Colonic mucosa (tissue), 4 donors: ENCODE measurements around the gene NTM. TPM values are rescaled to one million over a fixed set of nuclear protein-coding genes. Genes with fewer than 3 reads are reported as not detected.

Experiments
- DNase-seq: peaks from one replicate; pipeline ENCODE4 v3.0.0-alpha.2; 2020
- H3K27ac ChIP-seq: fragments of 200-600 bp; one replicate; pipeline ENCODE4 v1.8.0; 2021
- H3K27me3 ChIP-seq: fragments of 200-600 bp; one replicate; pipeline ENCODE4 v1.8.0; 2021
- H3K36me3 ChIP-seq: fragments of 200-600 bp; one replicate; pipeline ENCODE4 v1.8.0; 2021
- H3K4me1 ChIP-seq: fragments of 200-600 bp; one replicate; pipeline ENCODE4 v1.8.0; 2021; ENCODE audit warnings: mild to moderate bottlenecking
- H3K4me3 ChIP-seq: fragments of 200-600 bp; one replicate; pipeline ENCODE4 v1.8.0; 2021
- H3K9ac ChIP-seq, 2 donors: one replicate each; pipeline ENCODE4 v1.7.0; 2013; ENCODE audit warnings: control low read depth in 2 of 2, low read depth in 2 of 2, low read length in 2 of 2
- H3K9me3 ChIP-seq: fragments of 200-600 bp; one replicate; pipeline ENCODE4 v1.8.0; 2021
- CTCF ChIP-seq: fragments of 200-600 bp; IDR thresholded peaks from one replicate; pipeline ENCODE4 v1.8.0; 2022; ENCODE audit warnings: antibody characterized with exemption, mild to moderate bottlenecking
- intact Hi-C: fragments of 100-400 bp; cut with DNase I; formaldehyde crosslinking; loops from one replicate; pipeline ENCODE4 v1.14.1; 2022
- total RNA-seq, 2 donors: library from RNA; stranded (reverse); fragmentation: NEBNext Ultra II Directional in 1 of 2; extraction: Animal tissue kit (Norgen Biotek cat#: 25700) in 1 of 2; gene quantifications; one replicate each; pipeline ENCODE4 v1.2.1, GENCODE V29; 2021
- donor health status: healthy.
- donor health status: DM: no; HTN: no; CAD: no.
- donor health status: DM: no; HTN: no; CAD: no.

NTM gene
- total RNA-seq, 2 donors from 2014 or later: 1.6 to 2.8 TPM

GRCh38 chr11:131776211-131776610 is 405.8 kb downstream of the NTM start:
- no peaks in the 10 kb centered on the region for H3K36me3 ChIP-seq
- intact Hi-C loops: no loop called here
- H3K27ac ChIP-seq: no peak overlapping the region
- no peak overlapping the region for H3K4me3 ChIP-seq
- no peaks in the 10 kb centered on the region for H3K4me1 ChIP-seq
- no peak overlapping the region for H3K9ac ChIP-seq
- H3K9me3 ChIP-seq: no peaks in the 10 kb centered on the region
- DNase-seq: no peak
- TF ChIP-seq CTCF: no peak
- H3K27me3 ChIP-seq: no peaks in the 10 kb centered on the region

GRCh38 chr11:131785801-131786200 is 415.4 kb downstream of the NTM start:
- intact Hi-C loops: no loop called here
- H3K27me3 ChIP-seq: no peaks in the 10 kb centered on the region
- H3K9ac ChIP-seq: no peak overlapping the region
- no peak overlapping the region for H3K27ac ChIP-seq
- H3K4me3 ChIP-seq: no peak overlapping the region
- DNase-seq: no peak
- H3K4me1 ChIP-seq: no peaks in the 10 kb centered on the region
- H3K9me3 ChIP-seq: no peaks in the 10 kb centered on the region
- no peak for TF ChIP-seq CTCF
- H3K36me3 ChIP-seq: no peaks in the 10 kb centered on the region

DNA sequence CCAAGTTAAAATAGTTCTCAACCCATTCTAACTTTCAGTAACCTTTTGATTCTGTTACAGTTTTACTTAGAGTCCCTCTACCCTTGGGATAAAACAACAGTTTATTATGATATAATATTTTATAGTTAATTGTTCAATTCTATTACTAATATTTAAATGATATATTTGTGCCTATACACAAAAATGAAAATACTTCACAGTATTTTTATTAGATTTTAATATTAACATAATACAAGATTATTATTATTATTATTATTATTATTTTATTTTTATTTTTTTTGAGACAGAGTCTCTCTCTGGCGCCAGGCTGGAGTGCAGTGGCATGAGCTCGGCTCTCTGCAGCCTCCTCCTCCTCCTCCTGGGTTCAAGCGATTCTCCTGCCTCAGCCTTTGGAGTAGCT is 416.7 kb downstream of the NTM start:
- no peaks in the 10 kb centered on the region for H3K9me3 ChIP-seq
- DNase-seq: no peak
- H3K4me3 ChIP-seq: no peak overlapping the region
- H3K27ac ChIP-seq: no peak overlapping the region
- H3K4me1 ChIP-seq: no peaks in the 10 kb centered on the region
- H3K27me3 ChIP-seq: no peaks in the 10 kb centered on the region
- no peak overlapping the region for H3K9ac ChIP-seq
- no peaks in the 10 kb centered on the region for H3K36me3 ChIP-seq
- intact Hi-C loops: no loop called here
- no peak for TF ChIP-seq CTCF

DNA sequence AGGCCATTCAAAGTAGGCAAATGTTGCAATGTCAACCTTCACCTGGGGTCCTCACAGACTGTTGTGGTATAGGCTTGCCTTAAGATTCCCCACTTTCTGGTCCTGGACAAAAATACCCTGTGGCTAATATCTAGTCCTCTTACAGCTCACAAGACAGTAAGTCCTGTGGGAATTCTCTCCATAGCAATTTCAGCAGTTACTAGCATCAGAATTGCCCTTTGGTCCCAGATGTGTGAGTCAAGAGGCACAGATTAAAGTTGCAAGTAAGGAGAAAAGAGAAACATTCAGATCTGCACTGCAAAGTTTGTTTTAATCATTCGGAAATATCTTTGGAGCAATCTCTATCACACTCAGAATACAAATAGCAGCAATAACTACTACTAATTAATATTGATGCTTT is 420.2 kb downstream of the NTM start:
- H3K4me1 ChIP-seq: no peaks in the 10 kb centered on the region
- H3K27me3 ChIP-seq: no peaks in the 10 kb centered on the region
- no peak for DNase-seq
- H3K9me3 ChIP-seq: no peaks in the 10 kb centered on the region
- intact Hi-C loops: no loop called here
- H3K9ac ChIP-seq: no peak overlapping the region
- H3K4me3 ChIP-seq: no peak overlapping the region
- no peak overlapping the region for H3K27ac ChIP-seq
- no peaks in the 10 kb centered on the region for H3K36me3 ChIP-seq
- TF ChIP-seq CTCF: no peak

DNA sequence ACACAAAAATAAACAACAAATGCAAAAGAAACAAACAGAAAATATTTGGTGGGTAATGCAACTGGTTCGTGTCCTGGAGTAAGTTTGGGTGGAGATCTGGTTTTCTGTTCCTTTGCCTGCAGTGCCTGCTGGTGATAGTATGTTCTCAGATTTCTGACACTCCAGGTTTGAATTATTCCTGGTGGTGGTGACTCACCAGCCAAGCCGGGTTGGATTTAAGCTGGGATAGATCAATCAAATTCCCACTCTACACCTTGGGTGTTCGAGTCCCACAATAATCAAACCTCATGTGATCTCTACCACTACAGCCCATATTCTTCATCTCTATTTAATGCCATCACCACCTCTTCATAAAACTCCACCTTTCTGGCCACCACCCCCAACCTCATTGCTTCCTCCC is 421.8 kb downstream of the NTM start:
- Histone ChIP-seq H3K27ac (no peak overlapping the region), H3K36me3 (no peaks in the 10 kb centered on the region), H3K4me3 (no peak overlapping the region), H3K4me1 (no peaks in the 10 kb centered on the region), H3K9ac (no peak overlapping the region), H3K9me3 (no peaks in the 10 kb centered on the region), H3K27me3 (no peaks in the 10 kb centered on the region)
- DNase-seq: no peak
- intact Hi-C loops: no loop called here
- no peak for TF ChIP-seq CTCF

DNA sequence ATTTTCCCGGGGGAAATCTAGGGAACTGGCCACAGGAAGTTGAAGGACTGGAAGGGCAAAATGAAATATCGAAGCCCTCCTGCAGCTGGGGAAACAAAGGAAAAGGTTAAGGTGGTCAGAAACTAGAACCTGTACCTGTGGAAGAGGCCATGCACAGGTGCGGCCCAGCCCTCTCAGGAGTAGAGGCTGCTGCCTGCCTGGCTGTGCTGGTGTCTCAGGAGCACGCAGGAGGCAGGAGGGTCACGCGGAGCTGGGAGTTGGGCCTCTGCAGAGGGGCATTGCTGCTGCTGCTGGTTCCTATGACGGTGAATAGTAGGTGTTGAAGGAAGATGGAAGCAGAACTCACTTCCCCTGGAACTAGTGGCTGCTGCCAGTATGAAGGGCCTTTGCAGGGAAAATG is 425.7 kb downstream of the NTM start:
- TF ChIP-seq CTCF: no peak
- H3K4me3 ChIP-seq: no peak overlapping the region
- no peak for DNase-seq
- H3K36me3 ChIP-seq: no peaks in the 10 kb centered on the region
- H3K27me3 ChIP-seq: no peaks in the 10 kb centered on the region
- H3K9ac ChIP-seq: no peak overlapping the region
- no peaks in the 10 kb centered on the region for H3K4me1 ChIP-seq
- H3K27ac ChIP-seq: no peak overlapping the region
- no peaks in the 10 kb centered on the region for H3K9me3 ChIP-seq
- intact Hi-C loops: no loop called here
